Measurements from ENCODE around the gene IMPA2. TPM values are rescaled to one million over a fixed set of nuclear protein-coding genes. Genes with fewer than 3 reads are reported as not detected.

Gene IMPA2
- total RNA-seq, 1 donor from 2014 or later, result 41.9 TPM

GRCh38 chr18:12021077-12021476 lies 39.8 kb downstream of the IMPA2 start:
- H3K9me3 Mint-ChIP-seq, result no peaks in the 10 kb centered on the region
- TF ChIP-seq EZH2phosphoT487 (IDR thresholded peaks at IDR 0.05), result no peak
- TF ChIP-seq, protein P1, sequence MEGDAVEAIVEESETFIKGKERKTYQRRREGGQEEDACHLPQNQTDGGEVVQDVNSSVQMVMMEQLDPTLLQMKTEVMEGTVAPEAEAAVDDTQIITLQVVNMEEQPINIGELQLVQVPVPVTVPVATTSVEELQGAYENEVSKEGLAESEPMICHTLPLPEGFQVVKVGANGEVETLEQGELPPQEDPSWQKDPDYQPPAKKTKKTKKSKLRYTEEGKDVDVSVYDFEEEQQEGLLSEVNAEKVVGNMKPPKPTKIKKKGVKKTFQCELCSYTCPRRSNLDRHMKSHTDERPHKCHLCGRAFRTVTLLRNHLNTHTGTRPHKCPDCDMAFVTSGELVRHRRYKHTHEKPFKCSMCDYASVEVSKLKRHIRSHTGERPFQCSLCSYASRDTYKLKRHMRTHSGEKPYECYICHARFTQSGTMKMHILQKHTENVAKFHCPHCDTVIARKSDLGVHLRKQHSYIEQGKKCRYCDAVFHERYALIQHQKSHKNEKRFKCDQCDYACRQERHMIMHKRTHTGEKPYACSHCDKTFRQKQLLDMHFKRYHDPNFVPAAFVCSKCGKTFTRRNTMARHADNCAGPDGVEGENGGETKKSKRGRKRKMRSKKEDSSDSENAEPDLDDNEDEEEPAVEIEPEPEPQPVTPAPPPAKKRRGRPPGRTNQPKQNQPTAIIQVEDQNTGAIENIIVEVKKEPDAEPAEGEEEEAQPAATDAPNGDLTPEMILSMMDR (IDR thresholded peaks at IDR 0.05), result no peak
- TF ChIP-seq EZH2 (IDR thresholded peaks at IDR 0.05), result no peak
- no peaks in the 10 kb centered on the region for H3F3A ChIP-seq (ENCODE audit: low read depth)
- DNase-seq (ENCODE audit: low spot score), result no peak
- H3K9ac ChIP-seq, result no peak overlapping the region
- H3K36me3 ChIP-seq, result no peaks in the 10 kb centered on the region
- H3K4me2 ChIP-seq, result no peak overlapping the region
- H4K20me1 ChIP-seq (ENCODE audit: low read depth), result no peaks in the 10 kb centered on the region
- H3K4me3 Mint-ChIP-seq, result no peak overlapping the region
- no peak overlapping the region for H3K27ac Mint-ChIP-seq
- H3K4me1 ChIP-seq, result no peaks in the 10 kb centered on the region
- H3K36me3 Mint-ChIP-seq, result peaks cover 11% of the 10 kb centered on the region
- H3K27ac ChIP-seq, result no peak overlapping the region
- no peaks in the 10 kb centered on the region for H3K27me3 ChIP-seq
- H3K27me3 Mint-ChIP-seq (ENCODE audit: insufficient read depth, low read depth), result no peaks in the 10 kb centered on the region
- no peaks in the 10 kb centered on the region for H3K4me1 Mint-ChIP-seq
- no peak overlapping the region for H2AFZ ChIP-seq (replicated peaks)
- no peaks in the 10 kb centered on the region for H3K9me3 ChIP-seq (ENCODE audit: low read depth)
- no peaks in the 10 kb centered on the region for H3K79me2 ChIP-seq (ENCODE audit: low read depth)
- no peak overlapping the region for H3K4me3 ChIP-seq

GRCh38 chr18:12021596-12021995 lies 40.3 kb downstream of the IMPA2 start:
- no peak overlapping the region for H3K4me3 Mint-ChIP-seq
- no peak overlapping the region for H3K9ac ChIP-seq
- H3K4me1 ChIP-seq, result no peaks in the 10 kb centered on the region
- no peak for DNase-seq (ENCODE audit: low spot score)
- no peaks in the 10 kb centered on the region for H3F3A ChIP-seq (ENCODE audit: low read depth)
- no peaks in the 10 kb centered on the region for H3K9me3 Mint-ChIP-seq
- peaks cover 11% of the 10 kb centered on the region for H3K36me3 Mint-ChIP-seq
- H3K9me3 ChIP-seq (ENCODE audit: low read depth), result no peaks in the 10 kb centered on the region
- H3K4me1 Mint-ChIP-seq, result no peaks in the 10 kb centered on the region
- H3K4me2 ChIP-seq, result no peak overlapping the region
- TF ChIP-seq EZH2 (IDR thresholded peaks at IDR 0.05), result no peak
- TF ChIP-seq, protein P1 (IDR thresholded peaks at IDR 0.05), result no peak
- TF ChIP-seq EZH2phosphoT487 (IDR thresholded peaks at IDR 0.05), result no peak
- H3K36me3 ChIP-seq, result no peaks in the 10 kb centered on the region
- H3K27me3 Mint-ChIP-seq (ENCODE audit: insufficient read depth, low read depth), result no peaks in the 10 kb centered on the region
- no peaks in the 10 kb centered on the region for H3K27me3 ChIP-seq
- no peak overlapping the region for H3K27ac ChIP-seq
- no peak overlapping the region for H3K4me3 ChIP-seq
- no peak overlapping the region for H2AFZ ChIP-seq (replicated peaks)
- H3K79me2 ChIP-seq (ENCODE audit: low read depth), result no peaks in the 10 kb centered on the region
- no peak overlapping the region for H3K27ac Mint-ChIP-seq
- H4K20me1 ChIP-seq (ENCODE audit: low read depth), result no peaks in the 10 kb centered on the region

- Histone ChIP-seq H3K27ac (no peak overlapping the region), H3K9ac (no peak overlapping the region), H3K4me1 (no peaks in the 10 kb centered on the region), H2AFZ (replicated peaks) (no peak overlapping the region), H3K9me3 (ENCODE audit: low read depth) (no peaks in the 10 kb centered on the region), H3F3A (ENCODE audit: low read depth) (no peaks in the 10 kb centered on the region), H3K4me2 (no peak overlapping the region), H3K27me3 (no peaks in the 10 kb centered on the region), H4K20me1 (ENCODE audit: low read depth) (no peaks in the 10 kb centered on the region), H3K36me3 (no peaks in the 10 kb centered on the region), H3K79me2 (ENCODE audit: low read depth) (no peaks in the 10 kb centered on the region), H3K4me3 (no peak overlapping the region)
- DNase-seq (ENCODE audit: low spot score), result no peak
- Mint-ChIP-seq H3K27me3 (ENCODE audit: insufficient read depth, low read depth) (no peaks in the 10 kb centered on the region), H3K36me3 (peaks cover 2% of the 10 kb centered on the region), H3K4me1 (no peaks in the 10 kb centered on the region), H3K27ac (no peak overlapping the region), H3K4me3 (no peak overlapping the region), H3K9me3 (no peaks in the 10 kb centered on the region)
- no peak for TF ChIP-seq EZH2 (IDR thresholded peaks at IDR 0.05)
- TF ChIP-seq, protein P1 (IDR thresholded peaks at IDR 0.05), result no peak
- no peak for TF ChIP-seq EZH2phosphoT487 (IDR thresholded peaks at IDR 0.05)
Observed at GRCh38 chr18:12023375-12023774, 42.1 kb downstream of the IMPA2 start.

All from neural progenitor cell (in vitro differentiated cells).